Measurements from ENCODE around the gene SEPTIN3. TPM values are rescaled to one million over a fixed set of nuclear protein-coding genes. Genes with fewer than 3 reads are reported as not detected.

Gene SEPTIN3
- polyA plus RNA-seq, 1 donor (not counting 4 experiments of a cell fraction or from before 2014, with no cell fraction given), result 0.07 TPM

GRCh38 chr22:41989246-41989645 lies 20.0 kb downstream of the SEPTIN3 start:
- H3K4me1 ChIP-seq (ENCODE audit: control insufficient read depth, extremely low read depth, insufficient read depth, low read length), result no peaks in the 10 kb centered on the region
- FAIRE-seq (no peak), DNase-seq (ENCODE audit: low read depth, low spot score) (no peak)
- H3K79me2 ChIP-seq (ENCODE audit: control insufficient read depth, insufficient read depth, low read length), result no peaks in the 10 kb centered on the region
- H3K36me3 ChIP-seq (ENCODE audit: control insufficient read depth in 2 of 2, extremely low read depth in 1 of 2, insufficient read depth in 2 of 2, low read length in 2 of 2), result no peaks in the 10 kb centered on the region
- no peaks in the 10 kb centered on the region for H3K9me1 ChIP-seq (ENCODE audit: control insufficient read depth, extremely low read depth, insufficient read depth, low read length)
- no peak overlapping the region for H3K4me2 ChIP-seq (ENCODE audit: control insufficient read depth, extremely low read depth, insufficient read depth, low read depth, low read length)
- no peaks in the 10 kb centered on the region for H4K20me1 ChIP-seq (ENCODE audit: control insufficient read depth, extremely low read depth, insufficient read depth, low read length)
- H3K27me3 ChIP-seq (ENCODE audit: control insufficient read depth, extremely low read depth, insufficient read depth, low read length), result peaks cover 12% of the 10 kb centered on the region
- dilution Hi-C loops (cut with MboI; ENCODE audit: extremely low pct_ligation_motif_present, low sequenced_read_pairs), result no loop called here
- TF ChIP-seq EZH2 (IDR thresholded peaks at IDR 0.05; ENCODE audit: low read length) (no peak), CTCF (optimal IDR thresholded peaks at IDR 0.05 in 1 of 3, IDR thresholded peaks at IDR 0.05 in 1 of 3, conservative IDR thresholded peaks at IDR 0.05 in 1 of 3; ENCODE audit: extremely low read depth in 1 of 3, insufficient read depth in 2 of 3, low read length in 3 of 3) (no peak)
- no peaks in the 10 kb centered on the region for H3K9me3 ChIP-seq (ENCODE audit: control insufficient read depth, low read depth, low read length)
- no peak overlapping the region for H3K27ac ChIP-seq (ENCODE audit: control insufficient read depth, insufficient read depth, low read length)
- H2AFZ ChIP-seq (ENCODE audit: control insufficient read depth, low read length), result no peak overlapping the region
- no peak overlapping the region for H3K4me3 ChIP-seq (ENCODE audit: control insufficient read depth in 2 of 3, extremely low read depth in 1 of 3, insufficient read depth in 2 of 3, low read depth in 1 of 3, low read length in 3 of 3)
- H3K9ac ChIP-seq (ENCODE audit: control insufficient read depth, extremely low read depth, insufficient read depth, low read length), result no peak overlapping the region

DNA sequence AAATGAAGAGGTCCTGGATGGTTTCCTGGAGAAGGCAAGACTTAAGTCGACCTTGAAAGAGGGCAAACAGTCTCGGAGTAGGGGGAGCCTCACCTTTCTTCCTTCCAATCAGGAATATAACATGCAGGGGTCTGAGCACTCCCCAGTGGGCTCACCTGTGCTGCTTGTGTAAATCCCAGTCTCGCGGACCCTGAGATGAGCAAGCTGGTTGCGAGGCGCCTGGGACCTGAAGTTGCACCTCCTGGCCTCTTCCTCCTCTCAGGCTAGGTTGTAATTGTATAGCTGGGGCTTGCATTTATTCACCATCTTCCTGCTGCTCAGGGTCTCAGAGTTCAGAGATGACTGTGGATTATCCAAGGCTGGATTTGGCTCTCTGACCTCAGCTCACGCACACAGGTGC lies 21.9 kb downstream of the SEPTIN3 start:
- Histone ChIP-seq H3K9me1 (ENCODE audit: control insufficient read depth, extremely low read depth, insufficient read depth, low read length) (no peaks in the 10 kb centered on the region), H3K27me3 (ENCODE audit: control insufficient read depth, extremely low read depth, insufficient read depth, low read length) (peaks cover 7% of the 10 kb centered on the region), H3K36me3 (ENCODE audit: control insufficient read depth in 2 of 2, extremely low read depth in 1 of 2, insufficient read depth in 2 of 2, low read length in 2 of 2) (no peaks in the 10 kb centered on the region), H3K9ac (ENCODE audit: control insufficient read depth, extremely low read depth, insufficient read depth, low read length) (no peak overlapping the region), H3K4me3 (ENCODE audit: control insufficient read depth in 2 of 3, extremely low read depth in 1 of 3, insufficient read depth in 2 of 3, low read depth in 1 of 3, low read length in 3 of 3) (no peak overlapping the region), H3K4me2 (ENCODE audit: control insufficient read depth, extremely low read depth, insufficient read depth, low read depth, low read length) (no peak overlapping the region), H3K27ac (ENCODE audit: control insufficient read depth, insufficient read depth, low read length) (no peak overlapping the region), H3K4me1 (ENCODE audit: control insufficient read depth, extremely low read depth, insufficient read depth, low read length) (no peaks in the 10 kb centered on the region), H3K79me2 (ENCODE audit: control insufficient read depth, insufficient read depth, low read length) (no peaks in the 10 kb centered on the region), H4K20me1 (ENCODE audit: control insufficient read depth, extremely low read depth, insufficient read depth, low read length) (no peaks in the 10 kb centered on the region), H3K9me3 (ENCODE audit: control insufficient read depth, low read depth, low read length) (no peaks in the 10 kb centered on the region), H2AFZ (ENCODE audit: control insufficient read depth, low read length) (no peak overlapping the region)
- dilution Hi-C loops (cut with MboI; ENCODE audit: extremely low pct_ligation_motif_present, low sequenced_read_pairs), result no loop called here
- no peak for TF ChIP-seq EZH2 (IDR thresholded peaks at IDR 0.05; ENCODE audit: low read length)
- TF ChIP-seq CTCF (optimal IDR thresholded peaks at IDR 0.05 in 1 of 3, IDR thresholded peaks at IDR 0.05 in 1 of 3, conservative IDR thresholded peaks at IDR 0.05 in 1 of 3; ENCODE audit: extremely low read depth in 1 of 3, insufficient read depth in 2 of 3, low read length in 3 of 3), result no peak
- DNase-seq (ENCODE audit: low read depth, low spot score), result no peak
- FAIRE-seq, result no peak
